GM19099 (cell line): ENCODE results near the gene PLEKHG4B.

Source experiments
- POLR2A ChIP-seq: IDR thresholded peaks from 3 replicates; pipeline ENCODE4 v1.6.1; 2011; ENCODE audit warnings: low read depth; ENCODE audit not compliant: insufficient read length; ENCODE audit errors: extremely low read depth

PLEKHG4B gene, protein sequence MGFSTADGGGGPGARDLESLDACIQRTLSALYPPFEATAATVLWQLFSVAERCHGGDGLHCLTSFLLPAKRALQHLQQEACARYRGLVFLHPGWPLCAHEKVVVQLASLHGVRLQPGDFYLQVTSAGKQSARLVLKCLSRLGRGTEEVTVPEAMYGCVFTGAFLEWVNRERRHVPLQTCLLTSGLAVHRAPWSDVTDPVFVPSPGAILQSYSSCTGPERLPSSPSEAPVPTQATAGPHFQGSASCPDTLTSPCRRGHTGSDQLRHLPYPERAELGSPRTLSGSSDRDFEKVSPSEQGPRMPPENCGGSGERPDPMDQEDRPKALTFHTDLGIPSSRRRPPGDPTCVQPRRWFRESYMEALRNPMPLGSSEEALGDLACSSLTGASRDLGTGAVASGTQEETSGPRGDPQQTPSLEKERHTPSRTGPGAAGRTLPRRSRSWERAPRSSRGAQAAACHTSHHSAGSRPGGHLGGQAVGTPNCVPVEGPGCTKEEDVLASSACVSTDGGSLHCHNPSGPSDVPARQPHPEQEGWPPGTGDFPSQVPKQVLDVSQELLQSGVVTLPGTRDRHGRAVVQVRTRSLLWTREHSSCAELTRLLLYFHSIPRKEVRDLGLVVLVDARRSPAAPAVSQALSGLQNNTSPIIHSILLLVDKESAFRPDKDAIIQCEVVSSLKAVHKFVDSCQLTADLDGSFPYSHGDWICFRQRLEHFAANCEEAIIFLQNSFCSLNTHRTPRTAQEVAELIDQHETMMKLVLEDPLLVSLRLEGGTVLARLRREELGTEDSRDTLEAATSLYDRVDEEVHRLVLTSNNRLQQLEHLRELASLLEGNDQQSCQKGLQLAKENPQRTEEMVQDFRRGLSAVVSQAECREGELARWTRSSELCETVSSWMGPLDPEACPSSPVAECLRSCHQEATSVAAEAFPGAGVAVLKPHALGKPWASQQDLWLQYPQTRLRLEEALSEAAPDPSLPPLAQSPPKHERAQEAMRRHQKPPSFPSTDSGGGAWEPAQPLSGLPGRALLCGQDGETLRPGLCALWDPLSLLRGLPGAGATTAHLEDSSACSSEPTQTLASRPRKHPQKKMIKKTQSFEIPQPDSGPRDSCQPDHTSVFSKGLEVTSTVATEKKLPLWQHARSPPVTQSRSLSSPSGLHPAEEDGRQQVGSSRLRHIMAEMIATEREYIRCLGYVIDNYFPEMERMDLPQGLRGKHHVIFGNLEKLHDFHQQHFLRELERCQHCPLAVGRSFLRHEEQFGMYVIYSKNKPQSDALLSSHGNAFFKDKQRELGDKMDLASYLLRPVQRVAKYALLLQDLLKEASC (N-terminal part only)

DNA sequence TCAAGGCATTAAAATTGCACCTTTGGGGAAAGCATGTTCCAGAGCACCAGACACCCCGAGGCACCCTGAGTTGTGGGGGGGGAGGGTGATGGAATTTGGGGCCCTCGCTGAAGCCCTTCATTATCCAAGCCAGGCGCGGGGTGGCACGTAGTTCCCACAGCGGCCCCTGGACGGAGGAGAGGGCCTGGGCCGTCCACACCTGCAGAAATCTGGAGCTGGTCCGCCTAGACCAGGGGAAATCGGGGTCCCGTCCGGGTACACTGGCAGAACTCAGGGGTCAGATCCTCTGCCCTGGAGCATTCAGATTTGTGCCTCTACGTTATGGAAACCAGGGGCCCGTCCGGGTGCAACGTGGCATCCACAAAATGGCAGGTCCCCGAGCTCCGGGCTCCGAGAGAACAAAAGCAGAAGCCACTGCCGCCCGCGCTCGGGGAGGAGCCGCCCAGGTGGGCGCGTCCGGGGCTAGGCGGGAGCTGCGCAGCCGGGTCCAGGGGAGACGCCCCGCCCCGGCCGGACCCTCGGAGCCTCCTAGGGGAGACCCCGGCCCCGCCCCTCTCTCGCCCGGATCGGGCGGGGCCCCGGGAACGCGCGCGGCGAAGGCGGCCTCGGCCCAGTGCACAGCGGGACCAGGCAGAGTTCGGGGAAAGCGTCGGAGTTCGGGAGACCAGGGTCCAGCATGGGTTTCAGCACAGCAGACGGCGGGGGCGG lies at the start of gene PLEKHG4B:
Gene PLEKHG4B, plus strand, starts transcription at position 613 of the 708 bp plus-strand sequence. Its CDS starts 64 bp downstream, at position 677.
- TF ChIP-seq POLR2A = no peak

- no peak for TF ChIP-seq POLR2A
Observed at GRCh38 chr5:42250-42649, 49.7 kb upstream of the PLEKHG4B start.

- no peak for TF ChIP-seq POLR2A
Observed at GRCh38 chr5:48192-48591, 43.8 kb upstream of the PLEKHG4B start.

- no peak for TF ChIP-seq POLR2A
Observed at GRCh38 chr5:49953-50544, 41.9 kb upstream of the PLEKHG4B start.

DNA sequence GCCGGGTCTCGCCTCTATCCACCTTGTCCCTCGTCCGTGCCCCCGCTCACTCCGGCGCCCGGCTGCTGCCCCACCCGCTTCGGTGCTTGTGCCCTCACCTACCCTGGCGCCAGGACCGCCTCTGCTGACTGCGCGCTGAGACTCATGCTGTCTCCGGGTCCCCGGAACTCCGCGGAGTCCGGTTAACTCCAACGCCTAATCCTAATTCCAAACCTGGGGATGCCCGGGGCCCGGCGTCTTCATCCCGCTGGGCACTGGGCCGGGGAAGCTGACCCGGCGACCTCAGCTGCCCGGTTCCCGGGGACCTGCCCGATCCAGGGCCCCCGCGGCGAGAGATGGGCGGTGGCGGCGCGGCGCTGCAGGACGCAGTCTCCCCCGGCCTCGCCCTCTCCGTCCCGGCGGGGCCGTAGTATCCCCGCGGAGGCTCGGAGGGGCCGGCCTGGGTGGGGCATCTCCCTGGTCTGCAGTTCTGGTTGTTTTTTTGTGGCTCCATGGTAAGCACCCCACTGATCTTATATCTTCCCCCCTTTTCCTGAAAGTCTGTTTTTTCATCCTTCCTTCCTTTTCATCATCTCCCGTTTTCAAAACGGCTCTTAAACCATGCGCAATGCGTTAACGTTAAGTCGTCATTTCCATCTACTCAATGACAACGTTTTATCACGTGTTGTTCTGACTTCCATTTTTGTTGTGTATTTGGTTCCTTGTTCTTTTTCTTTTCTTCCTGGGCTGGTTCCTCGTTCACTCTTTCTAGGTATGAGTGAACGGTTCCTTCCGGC lies 41.1 kb upstream of the PLEKHG4B start:
- TF ChIP-seq POLR2A = no peak

- TF ChIP-seq POLR2A = no peak
Observed at GRCh38 chr5:51500-51823, 40.5 kb upstream of the PLEKHG4B start.

DNA sequence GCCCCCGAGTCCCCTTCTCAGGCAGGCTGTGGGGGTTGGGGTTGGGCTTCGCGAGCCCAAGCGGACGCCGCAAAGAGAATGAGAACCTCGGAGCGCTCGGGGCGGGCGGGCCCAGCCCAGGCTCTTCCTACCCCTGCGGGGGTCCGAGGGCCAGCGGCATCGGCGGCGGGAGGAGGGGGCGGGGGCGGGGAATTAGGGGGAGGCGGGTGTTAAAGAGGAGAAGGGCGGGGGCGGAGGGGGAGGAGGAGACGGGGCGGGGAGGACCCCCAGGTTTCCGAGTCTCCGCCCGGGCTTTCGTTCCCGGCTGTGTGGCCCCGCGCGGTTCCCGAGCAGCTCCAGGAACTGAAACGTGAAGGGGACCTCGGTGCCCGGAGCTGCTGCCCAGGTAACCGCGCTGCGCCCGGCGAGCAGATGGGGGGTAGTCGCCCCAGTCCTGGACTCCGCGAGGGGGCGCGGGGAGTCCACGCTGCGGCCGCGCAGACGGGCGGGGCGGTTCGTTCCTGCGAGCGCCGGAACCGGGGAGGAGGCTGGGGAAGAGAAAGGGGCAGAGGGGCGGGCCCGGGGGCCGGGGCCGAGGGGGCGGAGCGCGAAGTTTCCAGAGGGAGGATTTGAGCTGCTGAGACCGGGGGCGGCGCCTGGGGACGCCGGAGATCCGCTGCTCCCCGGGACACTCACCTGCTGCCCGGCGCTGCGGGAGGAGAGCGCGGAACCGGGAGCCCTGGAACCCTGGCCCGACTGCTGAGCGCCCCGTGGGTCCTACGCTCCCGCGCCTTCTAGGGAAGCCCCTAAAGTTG lies 38.4 kb upstream of the PLEKHG4B start:
- no peak for TF ChIP-seq POLR2A

- no peak for TF ChIP-seq POLR2A
Observed at GRCh38 chr5:54175-54730, 37.7 kb upstream of the PLEKHG4B start.

DNA sequence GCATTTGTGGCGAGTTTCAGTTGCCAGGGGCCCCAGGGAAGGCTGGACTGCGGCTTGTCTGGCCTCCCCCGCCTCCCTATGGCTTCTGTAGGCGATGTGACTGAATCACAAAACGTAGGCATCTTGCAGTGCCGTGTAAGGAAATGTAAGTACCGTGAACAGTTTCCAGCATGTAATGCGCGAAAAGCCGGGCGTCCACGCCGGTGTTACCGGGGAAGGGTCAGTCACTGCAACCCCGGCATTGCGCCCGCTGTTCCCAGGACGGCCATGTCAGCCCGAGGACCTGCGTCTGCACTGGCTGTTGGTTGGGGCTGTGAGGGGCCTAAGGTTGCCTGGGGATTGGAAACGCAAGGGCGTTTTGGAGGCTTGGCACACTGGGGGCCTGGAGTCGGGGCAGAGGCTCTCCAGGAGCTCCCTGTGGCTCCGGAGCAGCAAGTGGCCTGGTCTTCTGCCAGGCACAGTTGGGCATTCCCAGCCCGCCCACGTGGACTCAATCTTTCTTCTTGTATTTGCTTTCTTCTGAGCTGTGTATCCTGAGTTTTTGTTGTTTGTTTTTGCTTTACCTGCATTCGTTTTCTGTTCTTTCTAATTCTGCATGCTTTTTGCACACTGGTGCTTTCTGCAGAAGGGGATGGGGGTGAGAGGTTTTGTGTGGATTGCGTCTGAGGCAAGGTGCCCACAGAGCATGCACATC lies 36.9 kb upstream of the PLEKHG4B start:
- no peak for TF ChIP-seq POLR2A

- no peak for TF ChIP-seq POLR2A
Observed at GRCh38 chr5:56561-57290, 35.2 kb upstream of the PLEKHG4B start.

GRCh38 chr5:70440-70839 lies 21.5 kb upstream of the PLEKHG4B start:
- TF ChIP-seq POLR2A = no peak
